Measurements from ENCODE around the gene DHRS11. TPM values are rescaled to one million over a fixed set of nuclear protein-coding genes. Genes with fewer than 3 reads are reported as not detected.

The DHRS11 gene
- total and polyA plus RNA-seq, 3 experiments from 2014 or later = 4.3 to 13.0 (median 11.1) TPM

DNA sequence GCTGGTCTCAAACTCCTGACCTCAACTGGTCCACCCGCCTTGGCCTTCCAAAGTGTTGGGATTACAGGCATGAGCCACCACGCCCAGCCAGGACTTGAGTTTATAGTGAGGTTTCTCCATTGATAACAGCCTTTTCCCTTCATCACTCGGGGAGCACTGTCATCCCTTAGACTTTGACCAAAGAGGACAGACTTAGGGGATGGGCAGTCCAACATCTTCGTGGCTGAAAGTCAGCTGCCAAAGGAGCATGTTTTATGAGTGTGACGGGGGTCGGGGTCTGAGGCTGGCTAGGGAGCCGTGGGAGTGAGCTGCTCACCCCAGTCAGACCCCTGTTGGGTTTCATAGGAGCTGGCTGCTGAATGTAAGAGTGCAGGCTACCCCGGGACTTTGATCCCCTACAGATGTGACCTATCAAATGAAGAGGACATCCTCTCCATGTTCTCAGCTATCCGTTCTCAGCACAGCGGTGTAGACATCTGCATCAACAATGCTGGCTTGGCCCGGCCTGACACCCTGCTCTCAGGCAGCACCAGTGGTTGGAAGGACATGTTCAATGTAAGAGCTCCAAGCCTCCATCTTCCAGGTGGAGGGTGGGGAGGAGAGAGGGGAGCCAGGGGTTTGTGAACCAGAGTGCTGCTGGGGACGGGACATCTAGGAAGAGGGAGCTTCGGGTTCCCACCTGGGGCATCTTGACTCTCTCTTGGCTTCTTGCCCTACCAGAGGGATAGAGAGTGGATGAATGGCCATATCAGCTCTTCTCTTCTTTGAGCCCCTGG is 3.1 kb downstream of the DHRS11 start:
- Mint-ChIP-seq H3K27me3 (no peaks in the 10 kb centered on the region), H3K27ac (no peak overlapping the region), H3K4me3 (peak overlapping the region in 1 of 7 donors; percentile 27), H3K36me3 (peaks cover 0 to 4% (median 2%) of the 10 kb centered on the region in 3 donors), H3K4me1 (peaks cover 15 to 27% (median 27%) of the 10 kb centered on the region in 3 donors), H3K9me3 (no peaks in the 10 kb centered on the region)
- Histone ChIP-seq H3K4me3 (ENCODE audit: low read length) (no peak overlapping the region), H3K9me3 (ENCODE audit: low read length) (no peaks in the 10 kb centered on the region), H3K27me3 (ENCODE audit: insufficient read depth, low read length, poor library complexity, severe bottlenecking) (no peaks in the 10 kb centered on the region), H3K4me1 (ENCODE audit: insufficient read depth, low read length) (peaks cover 10% of the 10 kb centered on the region), H3K36me3 (ENCODE audit: insufficient read depth, low read length) (no peaks in the 10 kb centered on the region), H3K27ac (ENCODE audit: low read depth, low read length) (no peak overlapping the region)
- ChIA-PET POLR2A (no interaction called here), CTCF (interaction anchor here (0.7 to 2.8 kb wide), 3 partner anchors 7 to 109 kb away, joined by 3 to 22 read pairs (median 3); partner anchors contain the start of gene MRM1)
- no peak for DNase-seq

DNA sequence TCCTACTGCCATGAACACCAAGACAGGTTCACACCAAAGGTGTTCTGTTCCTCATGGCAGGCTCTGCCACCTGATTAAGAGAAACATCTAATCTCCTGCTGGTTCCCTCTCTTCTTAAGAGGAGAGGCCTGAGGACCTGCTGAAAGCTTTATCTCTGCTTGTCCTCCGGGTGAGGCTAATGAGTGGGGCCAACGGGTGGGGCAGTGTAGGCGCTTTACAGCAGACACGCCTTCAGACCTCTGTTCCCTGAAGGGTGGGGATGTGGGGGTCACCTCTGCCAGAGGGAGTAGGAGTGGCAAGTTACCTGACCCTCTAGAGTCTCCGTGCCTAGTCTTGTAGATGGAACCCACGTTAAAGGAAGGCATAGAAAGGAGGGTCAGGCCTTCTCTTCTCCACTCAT is 5.5 kb downstream of the DHRS11 start:
- peaks cover 0 to 6% (median 2%) of the 10 kb centered on the region in 3 donors for H3K36me3 Mint-ChIP-seq
- Histone ChIP-seq H3K27me3 (ENCODE audit: insufficient read depth, low read length, poor library complexity, severe bottlenecking) (no peaks in the 10 kb centered on the region), H3K36me3 (ENCODE audit: insufficient read depth, low read length) (no peaks in the 10 kb centered on the region), H3K9me3 (ENCODE audit: low read length) (no peaks in the 10 kb centered on the region), H3K4me3 (ENCODE audit: low read length) (no peak overlapping the region), H3K4me1 (ENCODE audit: insufficient read depth, low read length) (peaks cover 18% of the 10 kb centered on the region), H3K27ac (ENCODE audit: low read depth, low read length) (no peak overlapping the region)
- ChIA-PET POLR2A (no interaction called here), CTCF (no interaction called here)
- H3K4me3 Mint-ChIP-seq = peak overlapping the region in 1 of 7 donors; percentile 9
- DNase-seq = no peak
- no peaks in the 10 kb centered on the region for H3K27me3 Mint-ChIP-seq
- no peaks in the 10 kb centered on the region for H3K9me3 Mint-ChIP-seq
- H3K4me1 Mint-ChIP-seq = peaks cover 20 to 24% (median 20%) of the 10 kb centered on the region in 3 donors
- peak overlapping the region in 2 of 8 donors; percentile 6 to 7 for H3K27ac Mint-ChIP-seq

DNA sequence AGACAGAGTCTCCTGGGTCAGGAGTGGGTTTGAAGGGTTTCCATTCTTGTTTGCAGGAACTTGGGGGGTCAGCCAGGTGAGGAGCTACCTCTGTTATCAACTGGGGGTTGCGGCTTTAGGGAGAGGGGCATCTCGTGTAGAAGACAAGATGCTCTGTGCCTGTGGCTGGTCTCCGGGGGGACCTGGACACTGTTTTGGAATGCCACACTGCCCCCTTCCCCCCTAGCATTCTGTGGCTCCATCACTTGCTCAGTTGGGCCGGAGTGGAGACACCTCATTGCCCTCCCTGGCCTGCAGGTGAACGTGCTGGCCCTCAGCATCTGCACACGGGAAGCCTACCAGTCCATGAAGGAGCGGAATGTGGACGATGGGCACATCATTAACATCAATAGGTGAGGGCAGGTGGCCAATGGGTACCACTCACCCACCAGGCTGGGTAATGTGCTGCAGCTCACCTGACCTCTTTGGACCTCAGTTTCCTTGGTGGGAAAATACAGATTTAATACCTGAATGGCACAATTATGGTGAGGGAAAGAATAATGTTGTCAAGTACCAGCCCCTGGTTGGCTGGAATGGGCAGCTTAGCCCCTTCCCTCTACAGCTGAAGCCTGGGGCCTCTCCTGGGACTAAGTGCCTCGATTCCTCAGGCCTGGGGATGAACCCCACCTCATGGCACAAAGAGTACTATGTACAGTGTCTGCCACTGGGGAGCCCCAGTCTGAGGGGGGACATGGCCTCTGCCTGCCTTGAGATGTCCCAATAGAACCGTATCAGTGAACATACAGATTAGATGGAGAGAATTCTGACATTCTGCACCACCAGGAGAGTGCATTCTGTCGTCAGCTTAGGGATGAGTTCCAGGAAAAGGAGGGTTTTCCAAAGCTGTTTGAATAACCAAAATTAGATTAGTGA is 6.4 kb downstream of the DHRS11 start:
- Mint-ChIP-seq H3K36me3 (peaks cover 0 to 6% (median 2%) of the 10 kb centered on the region in 3 donors), H3K4me1 (peaks cover 21 to 24% (median 21%) of the 10 kb centered on the region in 3 donors), H3K27ac (peak overlapping the region in 2 of 8 donors; percentile 36 to 64), H3K27me3 (no peaks in the 10 kb centered on the region), H3K9me3 (no peaks in the 10 kb centered on the region), H3K4me3 (peak overlapping the region in 3 of 7 donors; percentile 9 to 63 (median 29))
- Histone ChIP-seq H3K4me1 (ENCODE audit: insufficient read depth, low read length) (peaks cover 17% of the 10 kb centered on the region), H3K9me3 (ENCODE audit: low read length) (no peaks in the 10 kb centered on the region), H3K27ac (ENCODE audit: low read depth, low read length) (no peak overlapping the region), H3K36me3 (ENCODE audit: insufficient read depth, low read length) (no peaks in the 10 kb centered on the region), H3K4me3 (ENCODE audit: low read length) (no peak overlapping the region), H3K27me3 (ENCODE audit: insufficient read depth, low read length, poor library complexity, severe bottlenecking) (no peaks in the 10 kb centered on the region)
- ChIA-PET CTCF (interaction anchor here (1.2 kb wide), 1 partner anchor 775 kb away, joined by 3 read pairs; no protein-coding TSS in a partner anchor), POLR2A (no interaction called here)
- no peak for DNase-seq

DNA sequence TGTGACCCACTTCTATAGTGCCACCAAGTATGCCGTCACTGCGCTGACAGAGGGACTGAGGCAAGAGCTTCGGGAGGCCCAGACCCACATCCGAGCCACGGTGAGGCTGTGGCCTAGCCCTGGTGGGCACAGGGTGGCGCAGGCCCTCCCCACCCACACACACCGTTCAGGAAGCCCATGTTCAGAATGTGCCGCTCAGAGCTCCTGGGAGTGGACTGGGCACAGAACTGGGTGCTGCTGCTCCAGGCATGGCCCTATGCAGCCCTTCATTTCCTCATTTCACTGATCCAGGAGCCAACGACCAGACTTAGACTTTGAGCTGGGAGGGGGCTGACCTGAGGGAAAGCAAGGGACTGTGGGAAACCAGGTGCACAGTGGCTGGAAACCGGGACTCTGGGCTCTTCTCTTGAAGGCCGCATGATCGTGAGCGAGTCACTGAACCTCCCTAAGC is 7.3 kb downstream of the DHRS11 start:
- peaks cover 0 to 6% (median 2%) of the 10 kb centered on the region in 3 donors for H3K36me3 Mint-ChIP-seq
- ChIA-PET CTCF (interaction anchor here (1.1 to 1.2 kb wide), 2 partner anchors 12 to 774 kb away, joined by 3 to 4 read pairs; no protein-coding TSS in a partner anchor), POLR2A (no interaction called here)
- H3K4me3 Mint-ChIP-seq = peak overlapping the region in 1 of 7 donors; percentile 59
- Histone ChIP-seq H3K27me3 (ENCODE audit: insufficient read depth, low read length, poor library complexity, severe bottlenecking) (no peaks in the 10 kb centered on the region), H3K36me3 (ENCODE audit: insufficient read depth, low read length) (no peaks in the 10 kb centered on the region), H3K9me3 (ENCODE audit: low read length) (no peaks in the 10 kb centered on the region), H3K4me1 (ENCODE audit: insufficient read depth, low read length) (peaks cover 23% of the 10 kb centered on the region), H3K4me3 (ENCODE audit: low read length) (no peak overlapping the region), H3K27ac (ENCODE audit: low read depth, low read length) (no peak overlapping the region)
- peaks cover 20 to 28% (median 24%) of the 10 kb centered on the region in 3 donors for H3K4me1 Mint-ChIP-seq
- no peak for DNase-seq
- peak overlapping the region in 2 of 8 donors; percentile 27 to 89 for H3K27ac Mint-ChIP-seq
- H3K9me3 Mint-ChIP-seq = no peaks in the 10 kb centered on the region
- no peaks in the 10 kb centered on the region for H3K27me3 Mint-ChIP-seq

DNA sequence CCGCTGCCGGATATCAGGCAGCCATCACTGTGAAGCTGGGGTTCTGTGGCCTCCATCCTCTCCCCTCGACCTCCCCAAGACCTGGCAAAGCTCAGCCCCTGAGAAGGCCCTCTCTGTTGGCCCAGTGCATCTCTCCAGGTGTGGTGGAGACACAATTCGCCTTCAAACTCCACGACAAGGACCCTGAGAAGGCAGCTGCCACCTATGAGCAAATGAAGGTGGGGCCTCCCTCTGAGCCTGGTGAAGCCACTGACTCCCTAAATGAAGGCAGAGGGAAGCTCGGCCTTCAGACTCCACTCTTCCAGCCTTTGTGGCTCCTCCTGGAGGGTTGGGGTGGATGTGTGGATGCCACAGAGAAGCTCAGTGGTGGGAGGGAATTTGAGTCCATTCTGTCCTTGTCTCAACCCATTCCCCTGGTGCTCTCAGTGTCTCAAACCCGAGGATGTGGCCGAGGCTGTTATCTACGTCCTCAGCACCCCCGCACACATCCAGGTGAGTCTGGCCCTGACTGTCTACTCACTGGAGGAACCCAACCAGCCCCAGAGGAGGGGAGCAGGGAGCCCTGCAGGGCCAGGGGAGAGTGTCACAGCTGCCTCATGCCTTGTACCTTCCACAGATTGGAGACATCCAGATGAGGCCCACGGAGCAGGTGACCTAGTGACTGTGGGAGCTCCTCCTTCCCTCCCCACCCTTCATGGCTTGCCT is 8.0 kb downstream of the DHRS11 start:
- peaks cover 25 to 36% (median 31%) of the 10 kb centered on the region in 3 donors for H3K4me1 Mint-ChIP-seq
- Histone ChIP-seq H3K27me3 (ENCODE audit: insufficient read depth, low read length, poor library complexity, severe bottlenecking) (no peaks in the 10 kb centered on the region), H3K4me3 (ENCODE audit: low read length) (no peak overlapping the region), H3K4me1 (ENCODE audit: insufficient read depth, low read length) (peaks cover 25% of the 10 kb centered on the region), H3K27ac (ENCODE audit: low read depth, low read length) (peak overlapping the region; percentile 76), H3K36me3 (ENCODE audit: insufficient read depth, low read length) (no peaks in the 10 kb centered on the region), H3K9me3 (ENCODE audit: low read length) (no peaks in the 10 kb centered on the region)
- POLR2A ChIA-PET = no interaction called here
- no peak for DNase-seq
- H3K27ac Mint-ChIP-seq = peak overlapping the region in 2 of 8 donors; percentile 68 to 89
- no peaks in the 10 kb centered on the region for H3K9me3 Mint-ChIP-seq
- CTCF ChIA-PET = interaction anchor here (1.1 kb wide), 1 partner anchor 13 kb away, joined by 4 read pairs; no protein-coding TSS in a partner anchor
- H3K27me3 Mint-ChIP-seq = peaks cover 0 to under 1% of the 10 kb centered on the region in 2 donors
- H3K36me3 Mint-ChIP-seq = peaks cover 0 to 6% (median 2%) of the 10 kb centered on the region in 3 donors
- peak overlapping the region in 2 of 7 donors; percentile 59 to 89 for H3K4me3 Mint-ChIP-seq

DNA sequence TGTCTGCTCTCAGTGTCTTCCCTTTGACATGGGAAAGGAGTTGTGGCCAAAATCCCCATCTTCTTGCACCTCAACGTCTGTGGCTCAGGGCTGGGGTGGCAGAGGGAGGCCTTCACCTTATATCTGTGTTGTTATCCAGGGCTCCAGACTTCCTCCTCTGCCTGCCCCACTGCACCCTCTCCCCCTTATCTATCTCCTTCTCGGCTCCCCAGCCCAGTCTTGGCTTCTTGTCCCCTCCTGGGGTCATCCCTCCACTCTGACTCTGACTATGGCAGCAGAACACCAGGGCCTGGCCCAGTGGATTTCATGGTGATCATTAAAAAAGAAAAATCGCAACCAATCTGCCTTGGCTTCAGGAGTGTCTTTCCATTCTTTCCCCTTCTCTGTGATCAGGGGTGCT is 8.8 kb downstream of the DHRS11 start:
- no peaks in the 10 kb centered on the region for H3K9me3 Mint-ChIP-seq
- peaks cover 0 to 8% (median 2%) of the 10 kb centered on the region in 3 donors for H3K36me3 Mint-ChIP-seq
- Histone ChIP-seq H3K4me3 (ENCODE audit: low read length) (peak overlapping the region; percentile 97), H3K4me1 (ENCODE audit: insufficient read depth, low read length) (peaks cover 25% of the 10 kb centered on the region), H3K27ac (ENCODE audit: low read depth, low read length) (peak overlapping the region; percentile 76), H3K27me3 (ENCODE audit: insufficient read depth, low read length, poor library complexity, severe bottlenecking) (no peaks in the 10 kb centered on the region), H3K36me3 (ENCODE audit: insufficient read depth, low read length) (no peaks in the 10 kb centered on the region), H3K9me3 (ENCODE audit: low read length) (no peaks in the 10 kb centered on the region)
- H3K4me1 Mint-ChIP-seq = peaks cover 29 to 40% (median 37%) of the 10 kb centered on the region in 3 donors
- H3K4me3 Mint-ChIP-seq = peak overlapping the region; percentile 88 to 94 (median 92)
- peaks cover 0 to 2% of the 10 kb centered on the region in 2 donors for H3K27me3 Mint-ChIP-seq
- H3K27ac Mint-ChIP-seq = peak overlapping the region in 7 of 8 donors; percentile 80 to 95 (median 92)
- CTCF ChIA-PET = interaction anchor here (1.2 to 3.9 kb wide), 4 partner anchors 7 to 447 kb away, joined by 3 to 24 read pairs (median 13); no protein-coding TSS in a partner anchor
- POLR2A ChIA-PET = interaction anchor here (1.9 kb wide), 1 partner anchor 114 kb away, joined by 5 read pairs; the partner anchor contains the start of gene ZNHIT3
- no peak for DNase-seq

DNA sequence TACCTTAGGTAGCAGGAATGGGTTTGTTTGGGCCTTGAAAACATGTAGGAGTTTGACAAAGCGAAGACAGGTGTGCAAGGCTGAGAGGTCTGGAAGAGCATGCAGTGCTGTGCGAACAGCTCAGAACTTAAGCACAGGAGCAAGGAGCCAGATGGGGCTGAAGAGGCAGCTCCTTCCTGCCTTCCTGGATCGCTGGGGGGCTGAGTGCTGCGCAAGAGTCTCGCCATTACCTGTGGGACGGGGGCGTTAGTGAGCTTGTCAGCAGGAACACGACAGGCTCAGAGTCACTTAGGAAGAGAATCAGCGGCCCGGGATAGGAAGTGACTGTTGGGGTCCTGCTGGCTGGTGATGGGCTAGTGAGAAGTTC is 9.2 kb downstream of the DHRS11 start:
- H3K27ac ChIP-seq (ENCODE audit: low read depth, low read length) = peak overlapping the region; percentile 76
- Mint-ChIP-seq H3K4me3 (peak overlapping the region; percentile 88 to 94 (median 92)), H3K27me3 (peaks cover 0 to 2% of the 10 kb centered on the region in 2 donors), H3K27ac (peak overlapping the region; percentile 89 to 96 (median 94)), H3K36me3 (peaks cover 0 to 9% (median 2%) of the 10 kb centered on the region in 3 donors), H3K4me1 (peaks cover 34 to 45% (median 42%) of the 10 kb centered on the region in 3 donors), H3K9me3 (no peaks in the 10 kb centered on the region)
- ChIA-PET POLR2A (interaction anchor here (1.0 to 1.9 kb wide), 5 partner anchors 8 to 348 kb away, joined by 4 to 8 read pairs (median 6); partner anchors contain the start of genes AATF, GGNBP2 and ZNHIT3), CTCF (interaction anchor here (1.2 to 3.9 kb wide), 7 partner anchors 7 to 447 kb away, joined by 3 to 24 read pairs (median 7); partner anchors contain the start of genes MYO19 and PIGW)
- H3K36me3 ChIP-seq (ENCODE audit: insufficient read depth, low read length) = no peaks in the 10 kb centered on the region
- H3K4me3 ChIP-seq (ENCODE audit: low read length) = peak overlapping the region; percentile 97
- no peaks in the 10 kb centered on the region for H3K27me3 ChIP-seq (ENCODE audit: insufficient read depth, low read length, poor library complexity, severe bottlenecking)
- DNase-seq = peak in 1 of 5 donors; percentile 8
- H3K9me3 ChIP-seq (ENCODE audit: low read length) = no peaks in the 10 kb centered on the region
- H3K4me1 ChIP-seq (ENCODE audit: insufficient read depth, low read length) = peaks cover 28% of the 10 kb centered on the region

Data from CD8-positive, alpha-beta memory T cell (primary cell).